ENCODE data around the gene MLH1.

Gene MLH1

GRCh38 chr3:36981006-36981405, 12.3 kb upstream of the MLH1 start:
- DNase-seq: no peak

- no peak for DNase-seq
Observed at GRCh38 chr3:36988356-36988755, 5.0 kb upstream of the MLH1 start.

- DNase-seq: no peak
Observed at GRCh38 chr3:36989005-36989404, 4.3 kb upstream of the MLH1 start.

GRCh38 chr3:36989568-36989967, 3.8 kb upstream of the MLH1 start:
- no peak for DNase-seq

GRCh38 chr3:36991147-36991546, 2.2 kb upstream of the MLH1 start:
- DNase-seq: no peak

GRCh38 chr3:36991923-36992805, 1.2 kb upstream of the MLH1 start:
- no peak for DNase-seq

- no peak for DNase-seq
Observed at GRCh38 chr3:36992806-36993325, 452 bp upstream of the MLH1 start, which contains the start of gene EPM2AIP1. TSS of gene EPM2AIP1 (minus strand) at chr3:36993131. CDS start at chr3:36993077, 54 bp downstream.

- DNase-seq: no peak
Observed at GRCh38 chr3:37014620-37015019, 21.3 kb downstream of the MLH1 start.

- no peak for DNase-seq
Observed at GRCh38 chr3:37015642-37016041, 22.3 kb downstream of the MLH1 start.

- no peak for DNase-seq
Observed at GRCh38 chr3:37016903-37017302, 23.6 kb downstream of the MLH1 start.

- DNase-seq: no peak
Observed at GRCh38 chr3:37017683-37018082, 24.4 kb downstream of the MLH1 start.

- DNase-seq: no peak
Observed at GRCh38 chr3:37024092-37024491, 30.8 kb downstream of the MLH1 start.

GRCh38 chr3:37024820-37025405, 31.6 kb downstream of the MLH1 start:
- no peak for DNase-seq

- no peak for DNase-seq
Observed at GRCh38 chr3:37025561-37026335, 32.4 kb downstream of the MLH1 start.

- DNase-seq: no peak
Observed at GRCh38 chr3:37026851-37027250, 33.5 kb downstream of the MLH1 start.

GRCh38 chr3:37028329-37028728, 35.0 kb downstream of the MLH1 start:
- no peak for DNase-seq

GRCh38 chr3:37029111-37029510, 35.8 kb downstream of the MLH1 start:
- DNase-seq: no peak

- DNase-seq: no peak
Observed at GRCh38 chr3:37029516-37030163, 36.3 kb downstream of the MLH1 start.

GRCh38 chr3:37030588-37030987, 37.3 kb downstream of the MLH1 start:
- DNase-seq: no peak

- DNase-seq: no peak
Observed at GRCh38 chr3:37031096-37031682, 37.9 kb downstream of the MLH1 start.

GRCh38 chr3:37032961-37033360, 39.6 kb downstream of the MLH1 start:
- DNase-seq: peak in 1 of 2 donors; percentile 24

- no peak for DNase-seq
Observed at GRCh38 chr3:37037352-37037751, 44.0 kb downstream of the MLH1 start.
